ENCODE results near the gene MAGED4B. TPM values are rescaled to one million over a fixed set of nuclear protein-coding genes. Genes with fewer than 3 reads are reported as not detected.
"Not testable (repeated sequence)": the region's sequence is repeated elsewhere in the genome, so short reads cannot be mapped to it uniquely, and the experiment has no call there.

Gene MAGED4B
- 10 to 100 TPM in 1 of 2 donors, under 1 TPM in 1; 0.25 to 17.1 TPM for total RNA-seq
- under 1 TPM; 0.50 to 0.57 TPM for polyA plus RNA-seq

DNA sequence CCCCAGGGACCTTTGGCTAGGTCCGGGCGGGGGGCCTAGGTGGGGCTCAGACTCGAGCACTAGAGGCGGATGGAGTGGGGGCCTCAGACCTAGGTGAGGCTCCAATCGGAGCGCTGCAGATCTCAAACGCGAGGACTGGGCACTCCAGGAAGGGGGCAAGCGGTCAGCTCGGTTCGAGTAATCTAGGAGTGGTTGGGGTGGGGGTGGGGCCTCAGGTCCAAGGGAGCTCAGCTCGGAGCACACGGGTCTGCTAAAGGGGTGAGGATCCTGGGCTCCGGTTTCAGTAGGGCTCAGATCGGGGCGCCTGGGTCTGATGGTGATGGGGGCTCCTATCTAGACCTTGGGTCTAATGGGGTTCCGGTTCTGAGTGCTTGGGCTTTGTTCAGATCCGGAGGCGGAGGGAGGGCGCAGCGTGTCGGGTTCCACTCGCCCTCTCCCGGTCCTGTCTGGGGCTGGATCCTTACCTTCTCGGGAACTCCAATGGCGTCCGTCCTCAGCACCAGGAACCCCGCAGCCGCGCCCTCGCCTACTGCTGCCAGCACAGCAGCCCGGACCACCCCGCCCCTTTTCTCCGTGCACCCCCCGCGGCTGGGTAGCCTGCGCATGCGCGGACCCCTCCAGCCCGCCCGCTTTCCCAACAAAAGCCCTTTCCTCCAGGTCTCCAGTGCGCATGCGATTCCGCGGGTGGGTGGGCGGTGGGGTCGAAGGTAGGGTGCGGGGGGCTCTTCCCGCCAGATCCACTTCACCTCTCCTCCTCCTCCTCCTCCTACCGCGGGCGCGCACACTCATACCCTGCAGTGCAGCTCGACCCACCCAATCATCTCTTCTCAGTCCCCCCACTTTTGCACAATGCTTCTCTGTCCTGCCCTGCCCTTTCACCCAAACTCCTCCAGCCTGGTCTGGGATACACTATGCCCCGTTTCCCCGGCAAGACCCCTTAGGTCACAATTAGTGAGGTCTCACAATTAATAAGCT is at the start of gene MAGED4B:
TSS of gene MAGED4B (minus strand) at position 518 of the 975 bp plus-strand sequence. CDS start 1,011 bp downstream, outside the sequence.
- not testable (repeated sequence) for H3K9me3 ChIP-seq (ENCODE audit: control insufficient read depth in 4 of 4, low read length in 3 of 4); H3K4me3 ChIP-seq (ENCODE audit: low read depth in 1 of 3, low read length in 3 of 3); H3K36me3 ChIP-seq (ENCODE audit: control insufficient read depth in 4 of 4, insufficient read depth in 3 of 4, low read depth in 1 of 4, low read length in 3 of 4)

DNA sequence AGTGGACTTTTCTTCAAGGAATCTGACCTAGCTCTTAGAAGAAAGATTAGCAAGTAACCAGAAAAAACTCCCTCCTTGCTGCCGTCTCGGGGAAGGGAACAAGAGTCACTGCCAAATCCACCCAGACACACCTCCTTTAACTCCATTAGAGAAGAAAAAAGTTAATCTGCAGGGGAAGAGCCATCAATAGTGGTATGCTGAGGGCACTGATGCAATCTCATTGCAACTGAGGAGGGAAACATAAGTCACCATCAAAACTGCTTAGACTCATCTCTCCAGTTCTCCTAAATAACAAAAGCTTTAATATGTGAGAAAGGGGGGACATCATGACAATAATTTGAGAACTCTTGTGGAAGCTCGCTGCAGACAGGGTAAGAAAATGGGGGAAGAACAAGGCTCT is 49.3 kb upstream of the MAGED4B start:
- Histone ChIP-seq H3K9ac (ENCODE audit: low read depth in 1 of 2, low read length in 2 of 2) (no peak overlapping the region), H3K4me1 (ENCODE audit: control insufficient read depth in 4 of 4, insufficient read depth in 4 of 4, low read length in 3 of 4) (no peaks in the 10 kb centered on the region), H3K27me3 (ENCODE audit: control insufficient read depth in 4 of 4, insufficient read depth in 4 of 4, low read length in 3 of 4) (no peaks in the 10 kb centered on the region), H3K27ac (ENCODE audit: low read depth in 1 of 2, low read length in 2 of 2) (no peak overlapping the region), H3K36me3 (ENCODE audit: control insufficient read depth in 4 of 4, insufficient read depth in 3 of 4, low read depth in 1 of 4, low read length in 3 of 4) (no peaks in the 10 kb centered on the region), H3K9me3 (ENCODE audit: control insufficient read depth in 4 of 4, low read length in 3 of 4) (no peaks in the 10 kb centered on the region), H3K4me3 (ENCODE audit: low read depth in 1 of 3, low read length in 3 of 3) (no peak overlapping the region)
- WGBS = 73% methylated on average over 3 of the region's 3 CpGs
- no peak for DNase-seq (ENCODE audit: low spot score)
- TF ChIP-seq GABPA (IDR thresholded peaks at IDR 0.05 in 1 of 2, conservative IDR thresholded peaks at IDR 0.05 in 1 of 2) = no peak
- TF ChIP-seq, protein P1, sequence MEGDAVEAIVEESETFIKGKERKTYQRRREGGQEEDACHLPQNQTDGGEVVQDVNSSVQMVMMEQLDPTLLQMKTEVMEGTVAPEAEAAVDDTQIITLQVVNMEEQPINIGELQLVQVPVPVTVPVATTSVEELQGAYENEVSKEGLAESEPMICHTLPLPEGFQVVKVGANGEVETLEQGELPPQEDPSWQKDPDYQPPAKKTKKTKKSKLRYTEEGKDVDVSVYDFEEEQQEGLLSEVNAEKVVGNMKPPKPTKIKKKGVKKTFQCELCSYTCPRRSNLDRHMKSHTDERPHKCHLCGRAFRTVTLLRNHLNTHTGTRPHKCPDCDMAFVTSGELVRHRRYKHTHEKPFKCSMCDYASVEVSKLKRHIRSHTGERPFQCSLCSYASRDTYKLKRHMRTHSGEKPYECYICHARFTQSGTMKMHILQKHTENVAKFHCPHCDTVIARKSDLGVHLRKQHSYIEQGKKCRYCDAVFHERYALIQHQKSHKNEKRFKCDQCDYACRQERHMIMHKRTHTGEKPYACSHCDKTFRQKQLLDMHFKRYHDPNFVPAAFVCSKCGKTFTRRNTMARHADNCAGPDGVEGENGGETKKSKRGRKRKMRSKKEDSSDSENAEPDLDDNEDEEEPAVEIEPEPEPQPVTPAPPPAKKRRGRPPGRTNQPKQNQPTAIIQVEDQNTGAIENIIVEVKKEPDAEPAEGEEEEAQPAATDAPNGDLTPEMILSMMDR (IDR thresholded peaks at IDR 0.05; ENCODE audit: low read depth, low read length, missing input control) = no peak

More for the DNA sequence above, at the start of gene MAGED4B:
- H3K27me3 ChIP-seq (ENCODE audit: control insufficient read depth in 4 of 4, insufficient read depth in 4 of 4, low read length in 3 of 4); H3K4me1 ChIP-seq (ENCODE audit: control insufficient read depth in 4 of 4, insufficient read depth in 4 of 4, low read length in 3 of 4); H3K27ac ChIP-seq (ENCODE audit: low read depth in 1 of 2, low read length in 2 of 2); DNase-seq (ENCODE audit: low spot score); H3K9ac ChIP-seq (ENCODE audit: low read depth in 1 of 2, low read length in 2 of 2): not testable (repeated sequence)
- no CpG with 5 or more reads among the region's 56 CpGs for WGBS

GRCh38 chrX:52082578-52082977 is 13.6 kb upstream of the MAGED4B start:
- Histone ChIP-seq H3K9me3 (ENCODE audit: control insufficient read depth in 4 of 4, low read length in 3 of 4) (no peaks in the 10 kb centered on the region), H3K27ac (ENCODE audit: low read depth in 1 of 2, low read length in 2 of 2) (no peak overlapping the region), H3K27me3 (ENCODE audit: control insufficient read depth in 4 of 4, insufficient read depth in 4 of 4, low read length in 3 of 4) (peaks cover 0 to 3% (median 0%) of the 10 kb centered on the region in 4 donors), H3K4me3 (ENCODE audit: low read depth in 1 of 3, low read length in 3 of 3) (no peak overlapping the region), H3K4me1 (ENCODE audit: control insufficient read depth in 4 of 4, insufficient read depth in 4 of 4, low read length in 3 of 4) (no peaks in the 10 kb centered on the region), H3K9ac (ENCODE audit: low read depth in 1 of 2, low read length in 2 of 2) (no peak overlapping the region), H3K36me3 (ENCODE audit: control insufficient read depth in 4 of 4, insufficient read depth in 3 of 4, low read depth in 1 of 4, low read length in 3 of 4) (no peaks in the 10 kb centered on the region)
- TF ChIP-seq EGR1 (IDR thresholded peaks at IDR 0.05; ENCODE audit: low read depth in 2 of 2) (no peak), RXRA (IDR thresholded peaks at IDR 0.05) (no peak), NR2F2 (IDR thresholded peaks at IDR 0.05) (no peak), RAD21 (IDR thresholded peaks at IDR 0.05) (no peak), SP1 (IDR thresholded peaks at IDR 0.05) (no peak), FOXA2 (IDR thresholded peaks at IDR 0.05) (no peak), YY1 (IDR thresholded peaks at IDR 0.05) (no peak), TAF1 (conservative IDR thresholded peaks at IDR 0.05) (no peak), ZBTB33 (IDR thresholded peaks at IDR 0.05) (no peak), HNF4A (conservative IDR thresholded peaks at IDR 0.05) (no peak), GABPA (IDR thresholded peaks at IDR 0.05 in 1 of 2, conservative IDR thresholded peaks at IDR 0.05 in 1 of 2) (no peak), FOXA1 (IDR thresholded peaks at IDR 0.05) (no peak), HNF4G (IDR thresholded peaks at IDR 0.05) (no peak)
- TF ChIP-seq, protein P2, sequence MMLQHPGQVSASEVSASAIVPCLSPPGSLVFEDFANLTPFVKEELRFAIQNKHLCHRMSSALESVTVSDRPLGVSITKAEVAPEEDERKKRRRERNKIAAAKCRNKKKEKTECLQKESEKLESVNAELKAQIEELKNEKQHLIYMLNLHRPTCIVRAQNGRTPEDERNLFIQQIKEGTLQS (IDR thresholded peaks at IDR 0.05) = no peak
- TF ChIP-seq, protein P3, sequence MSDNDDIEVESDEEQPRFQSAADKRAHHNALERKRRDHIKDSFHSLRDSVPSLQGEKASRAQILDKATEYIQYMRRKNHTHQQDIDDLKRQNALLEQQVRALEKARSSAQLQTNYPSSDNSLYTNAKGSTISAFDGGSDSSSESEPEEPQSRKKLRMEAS (IDR thresholded peaks at IDR 0.05) = no peak
- TF ChIP-seq, protein P1 (IDR thresholded peaks at IDR 0.05; ENCODE audit: low read depth, low read length, missing input control) = no peak
- WGBS = 61% methylated on average over 4 of the region's 4 CpGs
- no peak for DNase-seq (ENCODE audit: low spot score)

Measured in liver (tissue), 9 donors.